CD4-positive, CD25-positive, alpha-beta regulatory T cell (primary cell): ENCODE measurements around the gene ADCY7. TPM values are rescaled to one million over a fixed set of nuclear protein-coding genes. Genes with fewer than 3 reads are reported as not detected.
A peak's percentile ranks its signal among the peaks of the same experiment; 100 is the strongest.

Experiments
- ATAC-seq, 2 donors: fragments of 150-1000 bp; cut with Tn5 transposase; one replicate each; pipeline ENCODE4 v1.10.0; 2021; ENCODE audit warnings: low read depth in 2 of 2, moderate number of reproducible peaks in 2 of 2, moderate library complexity in 1 of 2
- DNase-seq, 3 donors: peaks; one replicate each; pipeline versions ENCODE4 v3.0.0 to v3.0.0-alpha.2; 2012 to 2022; ENCODE audit warnings: mixed read lengths in 1 of 3
- H3K27ac ChIP-seq: one replicate; pipeline ENCODE4 v1.7.0; 2013; ENCODE audit warnings: mild to moderate bottlenecking, low read length; ENCODE audit not compliant: insufficient read depth, poor library complexity, severe bottlenecking
- H3K27me3 ChIP-seq: one replicate; pipeline ENCODE4 v1.7.0; 2013; ENCODE audit warnings: low read length; ENCODE audit not compliant: control insufficient read depth, insufficient read depth
- H3K36me3 ChIP-seq: one replicate; pipeline ENCODE4 v1.7.0; 2013; ENCODE audit warnings: mild to moderate bottlenecking, low read length, moderate library complexity; ENCODE audit not compliant: control insufficient read depth, insufficient read depth
- H3K4me1 ChIP-seq: 2 replicates; pipeline ENCODE4 v1.7.0; 2013; ENCODE audit warnings: mild to moderate bottlenecking, low read length; ENCODE audit not compliant: insufficient read depth, control insufficient read depth, poor library complexity, severe bottlenecking
- H3K4me3 ChIP-seq: one replicate; pipeline ENCODE4 v1.7.0; 2013; ENCODE audit warnings: low read depth, mild to moderate bottlenecking, low read length, moderate library complexity
- H3K9me3 ChIP-seq, 2 experiments: 1 replicate in 1 of 2; 2 replicates in 1 of 2; pipeline ENCODE4 v1.7.0; 2013; ENCODE audit warnings: low read length in 2 of 2, mild to moderate bottlenecking in 1 of 2, moderate library complexity in 1 of 2; ENCODE audit not compliant: control insufficient read depth in 2 of 2
- H3K27ac Mint-ChIP-seq, 3 donors: one replicate each; pipeline ENCODE4 v1.8.0; 2020 to 2022; ENCODE audit warnings: mild to moderate bottlenecking in 3 of 3, mixed read lengths in 3 of 3, moderate library complexity in 2 of 3
- H3K27me3 Mint-ChIP-seq: one replicate; pipeline ENCODE4 v1.8.0; 2022; ENCODE audit warnings: mild to moderate bottlenecking, mixed read lengths
- H3K36me3 Mint-ChIP-seq: one replicate; pipeline ENCODE4 v1.8.0; 2020; ENCODE audit warnings: mixed read lengths
- H3K4me1 Mint-ChIP-seq, 4 donors: one replicate each; pipeline ENCODE4 v1.8.0; 2020 to 2022; ENCODE audit warnings: mixed read lengths in 4 of 4, mild to moderate bottlenecking in 1 of 4
- H3K4me3 Mint-ChIP-seq, 4 donors: one replicate each; pipeline ENCODE4 v1.8.0; 2020 to 2022; ENCODE audit warnings: mild to moderate bottlenecking in 4 of 4, mixed read lengths in 4 of 4, moderate library complexity in 3 of 4
- H3K9me3 Mint-ChIP-seq, 7 donors: one replicate each; pipeline ENCODE4 v1.8.0; 2020 to 2022; ENCODE audit warnings: mixed read lengths in 7 of 7, mild to moderate bottlenecking in 3 of 7, moderate library complexity in 2 of 7
- polyA plus RNA-seq, 4 donors: library from polyadenylated mRNA; unstranded; fragments of 300-500 nt; fragmentation: Illumina TruSeq; gene quantifications; one replicate each; pipeline ENCODE4 v1.2.3, GENCODE V29; 2021
- total RNA-seq: library from RNA; stranded (reverse); gene quantifications from one replicate; pipeline ENCODE4 v1.2.3, GENCODE V29; 2022

Gene ADCY7
- total RNA-seq (233 TPM), polyA plus RNA-seq (10 to 100 TPM; 33.1 to 52.3 (median 46.6) TPM)

DNA sequence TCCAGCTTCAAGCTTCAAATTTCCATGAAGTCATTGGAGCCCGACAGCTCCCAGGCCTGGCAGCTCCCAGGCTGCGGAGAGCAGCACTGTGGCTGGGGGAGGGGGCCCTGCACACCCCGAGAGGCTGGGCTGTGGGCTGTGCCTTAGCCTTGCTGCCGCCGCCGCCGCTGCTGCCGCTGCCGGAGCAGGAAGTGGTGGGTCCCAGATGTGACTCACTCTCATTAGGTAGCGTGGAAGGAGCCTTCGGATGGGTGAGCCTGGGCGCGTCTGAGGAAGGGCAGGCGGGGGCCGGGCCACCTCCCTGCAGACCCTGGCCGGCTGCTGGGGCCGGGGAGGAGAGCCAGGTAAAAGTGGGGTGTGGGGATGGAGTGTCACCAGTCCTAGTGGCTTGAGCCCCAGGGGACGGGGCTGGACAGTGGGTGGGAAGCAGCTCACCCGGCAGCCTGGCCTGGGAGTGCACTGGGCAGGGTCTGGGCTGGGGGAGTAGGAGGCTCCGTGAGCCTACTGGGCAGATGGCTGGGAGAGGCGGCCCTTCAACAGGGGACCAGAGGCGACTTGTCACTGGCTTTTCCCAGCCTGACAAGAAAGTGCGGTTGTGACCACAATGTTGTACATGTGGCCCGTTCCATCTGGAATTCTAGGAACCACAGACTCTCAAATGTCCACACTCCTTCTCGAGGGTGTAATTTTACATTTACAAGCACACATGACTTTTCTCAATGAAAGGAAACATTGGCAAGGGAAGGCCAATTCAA lies at the start of gene ADCY7:
Gene ADCY7, plus strand, starts transcription at position 215 of the 755 bp plus-strand sequence. CDS start 21,629 bp downstream, outside the sequence.
- Mint-ChIP-seq H3K4me3 (peak within 1 kb of the TSS; percentile 95 to 98 (median 98)), H3K4me1 (peaks cover 17 to 70% (median 41%) of the 10 kb centered on the region in 4 donors), H3K9me3 (no peaks in the 10 kb centered on the region), H3K27ac (peak within 1 kb of the TSS; percentile 87 to 97 (median 95)), H3K36me3 (peaks cover 14% of the 10 kb centered on the region), H3K27me3 (no peaks in the 10 kb centered on the region)
- Histone ChIP-seq H3K4me1 (peaks cover 70% of the 10 kb centered on the region), H3K27ac (peak within 1 kb of the TSS; percentile 87), H3K9me3 (no peaks in the 10 kb centered on the region), H3K27me3 (no peaks in the 10 kb centered on the region), H3K36me3 (no peaks in the 10 kb centered on the region), H3K4me3 (peak within 1 kb of the TSS; percentile 98)
- DNase-seq (peak; percentile 72 to 92 (median 76)), ATAC-seq (peak; percentile 96 to 97)

DNA sequence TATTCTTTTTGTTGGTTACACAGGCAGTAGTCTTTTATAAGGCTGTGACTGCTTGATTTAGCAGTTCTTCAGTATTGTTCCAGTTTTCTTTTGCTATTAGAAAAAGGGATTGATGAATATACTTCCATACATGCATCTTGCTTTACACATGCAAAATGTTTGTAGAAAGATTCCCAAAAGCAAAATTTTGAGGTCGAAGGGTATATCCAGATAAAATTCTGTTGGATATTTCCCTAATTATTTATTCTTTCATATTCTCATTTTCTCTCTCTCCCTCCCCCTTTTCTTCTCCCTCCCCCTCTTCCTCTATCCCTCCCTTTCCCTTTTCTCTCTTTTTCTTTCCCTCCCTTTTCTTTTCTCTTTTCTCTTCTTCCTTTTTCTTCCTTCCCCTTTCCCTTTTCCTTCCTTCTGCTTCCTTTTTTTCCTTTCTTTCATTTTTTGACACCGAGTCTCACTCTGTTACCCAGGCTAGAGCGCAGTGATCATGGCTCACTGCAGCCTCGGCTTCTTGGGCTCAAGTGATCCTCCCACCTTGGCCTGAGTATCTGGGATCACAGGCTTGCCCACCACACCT lies 46.9 kb upstream of the ADCY7 start:
- H3K4me1 Mint-ChIP-seq = peaks cover 0 to 8% (median 3%) of the 10 kb centered on the region in 4 donors
- Histone ChIP-seq H3K4me3 (no peak overlapping the region), H3K27me3 (no peaks in the 10 kb centered on the region), H3K9me3 (no peaks in the 10 kb centered on the region), H3K4me1 (no peaks in the 10 kb centered on the region), H3K27ac (no peak overlapping the region), H3K36me3 (peaks cover 59% of the 10 kb centered on the region)
- H3K36me3 Mint-ChIP-seq = peaks cover 22% of the 10 kb centered on the region
- H3K9me3 Mint-ChIP-seq = no peaks in the 10 kb centered on the region
- ATAC-seq = no peak
- no peak overlapping the region for H3K4me3 Mint-ChIP-seq
- no peaks in the 10 kb centered on the region for H3K27me3 Mint-ChIP-seq
- DNase-seq = no peak
- H3K27ac Mint-ChIP-seq = peak overlapping the region in 1 of 3 donors; percentile 66

DNA sequence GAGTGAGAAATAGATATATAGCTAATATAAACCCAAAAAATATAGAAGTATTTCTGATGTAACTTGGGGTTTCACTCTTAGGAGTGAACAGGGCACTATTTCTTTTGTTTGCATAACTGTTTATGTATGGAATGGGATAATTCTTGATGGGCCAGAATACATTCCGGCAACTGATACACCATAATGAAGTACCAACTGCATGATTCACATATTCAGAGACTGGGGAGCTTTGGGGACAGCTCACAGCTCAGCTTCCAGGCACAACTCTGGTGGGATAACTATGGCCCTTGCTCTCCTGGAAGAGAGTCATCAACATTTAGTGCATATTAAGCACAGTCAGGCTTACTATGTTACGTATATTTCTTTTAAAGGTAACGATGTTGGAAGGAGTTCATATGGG lies 42.1 kb upstream of the ADCY7 start:
- no peak overlapping the region for H3K27ac ChIP-seq
- Mint-ChIP-seq H3K36me3 (peaks cover 31% of the 10 kb centered on the region), H3K27ac (peak overlapping the region in 1 of 3 donors; percentile 32), H3K9me3 (no peaks in the 10 kb centered on the region), H3K27me3 (no peaks in the 10 kb centered on the region), H3K4me1 (peaks cover 0 to 5% (median 3%) of the 10 kb centered on the region in 4 donors), H3K4me3 (no peak overlapping the region)
- no peaks in the 10 kb centered on the region for H3K9me3 ChIP-seq
- no peak overlapping the region for H3K4me3 ChIP-seq
- H3K4me1 ChIP-seq = no peaks in the 10 kb centered on the region
- ATAC-seq = no peak
- DNase-seq = no peak
- peaks cover 55% of the 10 kb centered on the region for H3K36me3 ChIP-seq
- H3K27me3 ChIP-seq = no peaks in the 10 kb centered on the region

DNA sequence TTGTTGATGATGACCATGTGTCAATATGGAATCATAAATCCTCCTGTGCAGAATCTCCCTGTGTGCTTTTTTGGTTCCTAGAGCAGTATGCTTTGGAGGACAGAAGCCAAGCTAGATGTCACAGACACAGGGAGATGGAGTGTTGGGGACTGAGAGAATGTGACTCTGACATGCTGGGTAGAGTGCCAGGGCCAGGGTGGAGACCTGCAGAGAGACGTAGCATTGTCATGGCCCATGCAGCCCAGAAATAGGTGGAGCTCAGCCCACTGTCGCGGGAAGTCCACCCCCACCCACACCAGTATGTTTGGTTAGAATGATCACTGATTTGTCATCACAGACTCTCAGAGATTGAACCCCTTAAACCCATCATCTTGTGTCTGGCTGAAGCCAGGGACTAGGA lies 39.2 kb upstream of the ADCY7 start:
- no peaks in the 10 kb centered on the region for H3K27me3 Mint-ChIP-seq
- H3K27ac Mint-ChIP-seq = no peak overlapping the region
- H3K4me3 Mint-ChIP-seq = no peak overlapping the region
- peaks cover 38% of the 10 kb centered on the region for H3K36me3 Mint-ChIP-seq
- H3K4me1 Mint-ChIP-seq = peaks cover 0 to 5% (median 2%) of the 10 kb centered on the region in 4 donors
- no peaks in the 10 kb centered on the region for H3K9me3 ChIP-seq
- no peaks in the 10 kb centered on the region for H3K4me1 ChIP-seq
- ATAC-seq (no peak), DNase-seq (no peak)
- no peaks in the 10 kb centered on the region for H3K9me3 Mint-ChIP-seq
- no peak overlapping the region for H3K27ac ChIP-seq
- no peak overlapping the region for H3K4me3 ChIP-seq
- H3K27me3 ChIP-seq = no peaks in the 10 kb centered on the region
- peaks cover 58% of the 10 kb centered on the region for H3K36me3 ChIP-seq

DNA sequence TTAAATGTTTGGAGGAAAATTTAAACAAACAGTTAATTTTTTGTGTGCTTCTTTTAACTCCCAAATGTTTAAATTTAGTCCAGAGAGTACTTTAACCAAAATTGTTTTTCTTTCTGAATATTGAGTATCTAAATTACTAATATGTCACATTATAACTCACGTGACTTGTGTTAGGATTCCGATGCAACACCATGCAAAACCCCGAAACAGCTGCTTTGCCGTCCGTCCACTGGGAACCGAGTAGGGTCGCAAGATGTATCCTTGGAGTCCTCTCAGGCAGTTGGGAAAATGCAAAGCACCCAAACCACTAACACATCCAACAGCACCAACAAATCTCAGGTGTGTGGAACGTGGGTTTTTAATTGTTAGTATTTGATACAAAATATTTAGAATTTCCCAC lies 38.7 kb upstream of the ADCY7 start:
- Histone ChIP-seq H3K27me3 (no peaks in the 10 kb centered on the region), H3K4me1 (no peaks in the 10 kb centered on the region), H3K27ac (no peak overlapping the region), H3K4me3 (no peak overlapping the region), H3K36me3 (peaks cover 55% of the 10 kb centered on the region), H3K9me3 (no peaks in the 10 kb centered on the region)
- Mint-ChIP-seq H3K36me3 (peaks cover 38% of the 10 kb centered on the region), H3K9me3 (no peaks in the 10 kb centered on the region), H3K27ac (no peak overlapping the region), H3K4me3 (no peak overlapping the region), H3K4me1 (peaks cover 0 to 5% (median 2%) of the 10 kb centered on the region in 4 donors), H3K27me3 (no peaks in the 10 kb centered on the region)
- DNase-seq (no peak), ATAC-seq (no peak)

DNA sequence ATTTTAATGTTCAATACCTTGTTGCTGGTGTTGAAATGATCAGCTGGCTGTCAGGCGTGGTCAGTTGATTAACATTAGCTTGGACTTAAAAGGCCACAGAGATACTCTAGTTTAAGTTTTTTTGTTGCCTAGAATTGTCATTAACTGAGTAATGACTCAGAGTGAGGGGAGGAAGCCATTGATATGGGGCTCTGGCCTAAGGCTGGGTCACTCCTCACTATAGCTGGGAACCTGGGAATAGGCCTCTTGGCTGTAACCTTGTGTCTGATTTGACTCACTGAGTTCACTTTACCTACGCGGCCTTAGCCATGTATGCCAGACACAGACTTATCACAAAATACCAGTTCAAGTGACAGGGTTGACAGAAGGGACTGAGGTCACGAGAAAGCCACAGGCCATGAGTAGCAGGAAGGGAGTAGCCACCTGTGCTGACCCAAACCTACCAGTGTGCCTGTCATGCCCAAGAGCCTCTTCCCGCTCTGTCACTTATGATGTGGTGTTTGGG lies 37.9 kb upstream of the ADCY7 start:
- Mint-ChIP-seq H3K4me3 (no peak overlapping the region), H3K27me3 (no peaks in the 10 kb centered on the region), H3K36me3 (peaks cover 33% of the 10 kb centered on the region)

DNA sequence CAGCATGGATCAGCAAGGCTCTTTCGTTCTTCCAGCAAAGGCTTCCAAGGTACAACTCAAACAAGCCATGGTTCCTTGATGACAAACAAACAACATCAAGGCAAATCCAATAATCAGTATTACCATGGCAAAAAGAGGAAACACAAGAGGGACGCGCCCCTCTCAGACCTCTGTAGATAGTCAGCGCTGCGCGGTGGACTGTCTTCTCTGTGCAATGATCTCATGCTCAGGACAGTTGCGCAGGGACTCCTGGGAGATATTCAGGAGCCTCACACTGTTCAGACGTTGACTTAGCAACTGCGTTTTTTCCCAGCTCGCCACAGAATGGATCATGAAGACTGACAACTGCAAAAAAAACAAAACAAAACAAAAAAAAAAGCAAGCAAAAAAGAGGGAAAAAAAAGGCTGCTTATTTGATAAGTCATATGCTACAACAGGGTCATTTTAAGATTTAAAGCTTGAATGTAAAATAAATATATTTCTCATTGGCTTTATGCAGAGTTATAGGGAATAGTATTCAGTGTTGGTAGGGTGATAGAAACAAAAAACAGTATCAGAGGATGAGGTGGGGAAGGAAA lies 37.1 kb upstream of the ADCY7 start:
- Histone ChIP-seq H3K4me3 (no peak overlapping the region), H3K9me3 (no peaks in the 10 kb centered on the region), H3K27ac (no peak overlapping the region), H3K36me3 (peaks cover 46% of the 10 kb centered on the region), H3K27me3 (no peaks in the 10 kb centered on the region), H3K4me1 (no peaks in the 10 kb centered on the region)
- H3K4me1 Mint-ChIP-seq = peaks cover 0 to 5% (median 2%) of the 10 kb centered on the region in 4 donors
- ATAC-seq (no peak), DNase-seq (no peak)
- H3K27ac Mint-ChIP-seq = peak overlapping the region in 1 of 3 donors; percentile 23
- H3K27me3 Mint-ChIP-seq = no peaks in the 10 kb centered on the region
- peaks cover 32% of the 10 kb centered on the region for H3K36me3 Mint-ChIP-seq
- no peak overlapping the region for H3K4me3 Mint-ChIP-seq
- H3K9me3 Mint-ChIP-seq = no peaks in the 10 kb centered on the region

More for the DNA sequence above, 37.9 kb upstream of the ADCY7 start:
- Histone ChIP-seq H3K4me1 (no peaks in the 10 kb centered on the region), H3K4me3 (no peak overlapping the region), H3K36me3 (peaks cover 48% of the 10 kb centered on the region), H3K27me3 (no peaks in the 10 kb centered on the region), H3K9me3 (no peaks in the 10 kb centered on the region), H3K27ac (no peak overlapping the region)
- Mint-ChIP-seq H3K9me3 (no peaks in the 10 kb centered on the region), H3K27ac (no peak overlapping the region), H3K4me1 (peaks cover 0 to 5% (median 2%) of the 10 kb centered on the region in 4 donors)
- ATAC-seq (no peak), DNase-seq (no peak)
